Stimulated activated CD4-positive, alpha-beta T cell treated with anti-CD3 and anti-CD28 coated beads, TNF-alpha, amount 100 ng/mL, for 48 hours (primary cell): ENCODE results near the gene SLC19A1.
"Not testable (repeated sequence)": the region's sequence is repeated elsewhere in the genome, so short reads cannot be mapped to it uniquely, and the experiment has no call there.

Experiments used
- DNase-seq, 3 donors: peaks; one replicate each; pipeline ENCODE4 v3.0.0-alpha.2; 2020; ENCODE audit warnings: low read depth in 3 of 3

SLC19A1 gene

DNA sequence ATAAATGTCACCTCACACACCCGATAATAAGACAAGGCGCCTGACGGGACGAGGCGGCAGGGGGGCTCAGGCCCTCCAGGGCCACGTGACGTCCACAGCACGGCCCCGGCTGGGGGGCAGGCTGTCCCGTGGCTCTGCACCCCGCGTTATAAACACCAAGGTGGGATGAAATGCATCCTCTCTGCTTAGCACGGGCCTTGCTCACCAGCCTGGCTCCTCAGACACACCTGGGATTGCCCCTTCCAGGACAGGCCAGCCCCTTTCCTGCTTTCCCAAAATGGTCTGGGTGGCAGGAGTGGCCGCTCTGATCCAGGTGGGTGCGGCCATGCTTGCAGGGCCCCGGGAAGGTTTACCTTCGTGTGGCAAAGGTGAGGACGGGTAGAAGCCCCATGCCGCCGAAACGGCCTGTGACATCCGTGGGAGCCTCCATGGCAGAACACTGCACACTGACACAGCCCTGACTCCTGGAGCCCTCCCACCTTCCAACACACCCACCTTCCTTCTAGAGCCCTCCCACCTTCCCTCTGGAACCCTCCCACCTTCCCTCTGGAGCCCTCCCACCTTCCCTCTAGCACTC is 35.9 kb downstream of the SLC19A1 start:
- DNase-seq, result no peak

DNA sequence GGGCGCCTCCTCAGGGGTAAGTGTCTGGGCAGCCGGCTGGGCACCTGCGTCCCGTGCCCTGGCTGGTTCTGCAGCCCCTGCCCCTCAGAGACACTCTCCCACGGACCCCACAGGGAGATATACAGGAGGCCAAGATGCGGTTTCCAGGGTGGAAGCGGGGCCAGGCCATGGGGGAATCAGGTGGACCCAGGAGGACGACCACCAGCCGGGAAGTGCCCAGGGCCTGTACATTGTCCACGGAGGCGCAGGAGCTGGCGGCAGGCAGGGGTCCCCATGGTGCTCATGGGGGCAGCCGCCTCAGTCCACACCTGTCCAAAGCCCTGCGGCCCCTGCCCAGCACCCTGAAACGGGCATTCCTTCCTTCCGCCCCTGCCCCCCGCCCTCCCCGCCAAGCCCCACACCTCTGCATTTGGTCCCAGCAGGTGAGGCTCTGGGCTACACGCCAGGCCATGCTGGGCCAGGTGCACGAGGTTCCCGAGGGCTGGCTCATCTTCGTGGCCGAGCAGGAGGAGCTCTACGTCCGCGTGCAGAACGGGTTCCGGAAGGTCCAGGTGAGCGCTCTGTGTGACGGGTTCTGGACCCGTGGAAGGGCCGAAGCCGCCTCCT is 36.7 kb downstream of the SLC19A1 start:
- DNase-seq, result no peak

DNA sequence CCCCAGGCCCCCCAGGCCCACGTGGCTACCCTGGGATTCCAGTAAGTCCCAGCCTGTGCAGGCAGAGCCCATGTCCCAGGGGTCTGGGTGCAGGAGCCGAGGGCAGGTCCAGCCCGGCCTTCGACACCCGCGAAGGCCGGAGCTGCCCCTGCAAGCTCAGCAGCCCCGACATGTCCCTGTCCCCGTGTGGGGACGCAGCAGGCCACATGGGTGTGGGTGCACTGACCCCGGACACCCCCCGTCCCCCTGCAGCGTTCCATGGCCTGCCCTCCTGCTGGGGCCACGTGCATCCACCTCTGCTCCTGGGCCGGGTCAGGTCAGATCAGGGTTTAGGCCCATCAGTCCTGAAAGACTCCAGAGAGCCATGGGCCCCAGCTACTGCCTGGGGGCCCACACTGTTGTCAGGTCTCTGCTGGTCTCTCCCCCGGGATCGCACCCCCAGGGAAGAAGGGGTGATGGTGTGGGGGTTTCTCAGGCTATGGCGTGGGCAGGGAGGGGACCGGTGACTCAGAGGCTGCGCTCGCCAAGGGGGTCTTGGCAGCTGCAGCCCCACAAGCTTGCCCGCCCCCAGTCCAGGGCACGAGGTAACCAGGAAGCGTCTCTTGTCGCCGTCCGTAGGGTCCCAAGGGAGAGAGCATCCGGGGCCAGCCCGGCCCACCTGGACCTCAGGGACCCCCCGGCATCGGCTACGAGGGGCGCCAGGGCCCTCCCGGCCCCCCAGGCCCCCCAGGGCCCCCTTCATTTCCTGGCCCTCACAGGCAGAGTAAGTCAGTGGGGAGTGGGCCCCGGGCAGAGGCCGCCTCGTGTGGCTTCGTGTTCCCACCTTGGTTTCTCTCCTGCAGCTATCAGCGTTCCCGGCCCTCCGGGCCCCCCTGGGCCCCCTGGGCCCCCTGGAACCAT is 37.5 kb downstream of the SLC19A1 start:
- DNase-seq, result no peak

DNA sequence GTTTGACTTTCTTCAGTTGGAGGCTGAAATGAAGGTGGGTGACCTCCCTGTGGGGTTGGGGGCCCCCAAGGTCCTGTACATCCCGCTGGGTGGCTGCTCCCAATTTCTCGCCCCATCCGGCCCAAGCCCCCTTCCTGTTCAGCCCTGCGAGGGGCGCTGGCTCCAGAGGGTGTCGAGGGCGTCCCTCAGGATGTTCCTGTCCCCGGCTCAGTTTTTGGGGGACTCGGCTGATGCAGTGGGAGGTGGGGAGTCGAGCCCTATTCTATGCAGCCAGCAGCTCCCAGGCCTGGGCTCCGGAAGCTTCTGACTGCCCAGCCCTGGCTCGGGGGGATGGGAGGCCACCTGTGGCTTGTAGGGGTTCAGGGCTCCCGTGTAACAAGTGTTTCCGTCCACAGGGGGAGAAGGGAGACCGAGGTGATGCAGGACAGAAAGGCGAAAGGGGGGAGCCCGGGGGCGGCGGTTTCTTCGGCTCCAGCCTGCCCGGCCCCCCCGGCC is 38.2 kb downstream of the SLC19A1 start:
- no peak for DNase-seq

DNA sequence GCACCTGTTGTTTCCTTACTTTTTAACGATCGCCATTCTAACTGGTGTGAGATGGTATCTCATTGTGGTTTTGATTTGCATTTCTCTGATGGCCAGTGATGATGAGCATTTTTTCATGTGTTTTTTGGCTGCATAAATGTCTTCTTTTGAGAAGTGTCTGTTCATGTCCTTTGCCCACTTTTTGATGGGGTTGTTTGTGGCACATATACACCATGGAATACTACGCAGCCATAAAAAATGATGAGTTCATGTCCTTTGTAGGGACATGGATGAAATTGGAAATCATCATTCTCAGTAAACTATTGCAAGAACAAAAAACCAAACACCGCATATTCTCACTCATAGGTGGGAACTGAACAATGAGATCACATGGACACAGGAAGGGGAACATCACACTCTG is 39.0 kb downstream of the SLC19A1 start:
- DNase-seq, result not testable (repeated sequence)

DNA sequence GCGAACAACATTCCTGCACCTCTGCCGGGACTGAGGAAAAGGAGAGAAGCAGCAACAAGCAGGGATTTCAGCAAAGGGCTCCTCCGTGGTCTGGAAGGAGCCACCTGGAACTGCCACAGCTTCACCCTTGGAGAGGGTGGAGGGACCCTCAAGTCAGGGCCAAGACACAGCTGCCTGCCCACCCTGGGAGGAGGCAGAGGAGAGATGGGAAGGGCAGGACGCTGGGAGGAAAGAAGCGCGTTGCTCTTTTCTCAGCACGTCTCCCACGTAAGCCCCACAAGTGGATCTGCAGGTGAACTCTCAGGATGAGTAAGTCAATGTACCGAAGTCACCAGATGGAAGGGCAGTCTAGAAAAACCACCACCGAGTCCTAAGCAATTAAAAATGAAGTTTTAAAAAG is 39.6 kb downstream of the SLC19A1 start:
- no peak for DNase-seq

DNA sequence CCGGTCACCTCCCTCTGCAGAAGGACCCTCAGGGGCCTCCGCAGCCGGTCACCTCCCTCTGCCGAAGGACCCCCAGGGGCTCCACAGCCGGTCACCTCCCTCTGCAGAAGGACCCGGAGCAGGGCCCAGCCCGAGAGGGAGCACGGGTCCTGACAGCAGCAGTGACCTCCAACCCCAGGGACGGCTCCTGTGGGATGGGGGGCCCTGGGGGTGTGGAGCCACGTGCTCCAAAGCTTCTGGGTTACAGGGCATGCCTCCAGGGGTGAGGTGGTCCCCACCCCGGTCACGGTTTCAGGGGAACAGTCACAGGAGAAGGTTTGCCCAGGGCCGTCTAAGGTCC is 40.3 kb downstream of the SLC19A1 start:
- no peak for DNase-seq

DNA sequence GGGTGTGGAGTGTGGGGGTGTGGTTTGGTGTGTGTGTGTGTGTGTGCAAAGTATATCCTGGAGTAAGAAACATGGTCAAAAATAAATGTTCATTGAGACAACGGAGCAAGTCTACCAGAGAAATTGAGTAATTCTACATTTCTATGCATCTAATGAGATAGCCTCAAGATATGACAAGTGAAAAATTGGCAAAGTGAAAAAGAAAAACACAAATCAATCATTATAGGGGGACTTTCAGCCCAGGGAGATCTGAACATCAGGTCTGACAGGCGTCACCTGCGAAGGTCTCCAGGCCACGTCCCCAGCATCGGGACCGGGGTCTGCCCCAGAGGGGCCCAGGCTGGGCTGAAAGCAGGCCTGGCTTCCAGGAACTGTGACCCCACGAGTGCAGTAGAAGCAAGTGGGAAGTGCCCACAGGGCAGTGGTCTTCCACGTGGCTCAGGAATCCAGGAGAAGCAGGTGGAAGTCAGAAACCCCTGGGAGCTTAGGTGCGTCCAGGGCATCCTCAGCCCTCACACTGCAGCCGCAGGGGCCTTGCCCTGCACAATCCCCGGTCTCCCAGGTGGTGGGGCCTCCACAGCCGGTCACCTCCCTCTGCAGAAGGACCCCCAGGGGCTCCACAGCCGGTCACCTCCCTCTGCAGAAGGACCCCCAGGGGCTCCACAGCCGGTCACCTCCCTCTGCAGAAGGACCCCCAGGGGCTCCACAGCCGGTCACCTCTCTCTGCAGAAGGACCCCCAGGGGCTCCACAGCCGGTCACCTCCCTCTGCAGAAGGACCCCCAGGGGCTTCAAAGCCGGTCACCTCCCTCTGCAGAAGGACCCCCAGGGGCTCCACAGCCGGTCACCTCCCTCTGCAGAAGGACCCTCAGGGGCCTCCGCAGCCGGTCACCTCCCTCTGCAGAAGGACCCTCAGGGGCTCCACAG is 40.9 kb downstream of the SLC19A1 start:
- DNase-seq, result not testable (repeated sequence)

DNA sequence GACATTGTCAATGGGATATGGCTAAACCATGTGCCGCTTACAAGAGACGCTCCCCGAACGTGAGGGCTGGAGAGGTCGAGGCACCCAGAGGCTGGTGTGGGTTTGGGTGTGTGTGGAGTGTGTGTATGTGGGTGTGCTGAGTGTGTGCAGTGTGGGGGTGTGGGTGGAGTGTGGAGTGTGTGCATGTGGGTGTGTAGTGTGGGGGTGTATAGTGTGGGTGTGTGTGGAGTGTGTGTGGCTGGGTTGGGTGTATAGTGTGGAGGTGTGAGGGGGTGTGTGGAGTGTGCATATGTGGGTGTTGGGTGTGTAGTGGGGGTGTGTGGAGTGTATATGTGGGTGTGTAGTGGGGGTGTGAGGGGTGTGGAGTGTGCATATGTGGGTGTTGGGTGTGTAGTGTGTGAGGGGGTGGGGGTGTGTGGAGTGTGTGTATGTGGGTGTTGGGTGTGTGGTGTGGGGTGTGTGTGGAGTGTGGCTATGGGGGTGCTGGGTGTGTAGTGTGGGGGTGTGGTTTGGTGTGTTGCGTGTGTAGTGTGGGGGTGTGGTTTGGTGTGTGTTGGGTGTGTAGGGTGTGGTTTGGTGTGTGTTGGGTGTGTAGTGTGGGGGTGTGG is 42.2 kb downstream of the SLC19A1 start:
- DNase-seq, result no peak

DNA sequence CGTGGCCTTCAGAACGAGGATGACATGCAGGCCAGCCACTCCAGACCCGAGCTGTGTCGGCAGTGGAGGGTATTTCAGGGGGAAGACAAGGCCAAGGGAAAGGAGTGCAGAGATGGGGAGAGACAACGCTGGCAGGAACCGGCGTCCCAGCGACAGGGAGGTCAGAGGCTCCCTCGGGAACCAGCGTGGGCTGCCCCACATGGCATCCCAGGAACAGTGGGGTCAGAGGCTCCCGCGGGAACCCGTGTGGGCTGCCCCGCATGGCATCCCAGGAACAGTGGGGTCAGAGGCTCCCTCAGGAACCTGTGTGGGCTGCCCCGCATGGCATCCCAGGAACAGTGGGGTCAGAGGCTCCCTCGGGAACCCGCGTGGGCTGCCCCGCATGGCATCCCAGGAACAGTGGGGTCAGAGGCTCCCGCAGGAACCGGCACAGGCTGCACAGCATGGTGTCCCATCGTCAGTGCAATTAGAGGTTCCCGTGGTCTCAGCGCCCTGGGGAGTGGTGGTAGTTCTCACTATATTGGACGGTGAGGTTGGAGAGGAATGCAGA is 43.0 kb downstream of the SLC19A1 start:
- no peak for DNase-seq

DNA sequence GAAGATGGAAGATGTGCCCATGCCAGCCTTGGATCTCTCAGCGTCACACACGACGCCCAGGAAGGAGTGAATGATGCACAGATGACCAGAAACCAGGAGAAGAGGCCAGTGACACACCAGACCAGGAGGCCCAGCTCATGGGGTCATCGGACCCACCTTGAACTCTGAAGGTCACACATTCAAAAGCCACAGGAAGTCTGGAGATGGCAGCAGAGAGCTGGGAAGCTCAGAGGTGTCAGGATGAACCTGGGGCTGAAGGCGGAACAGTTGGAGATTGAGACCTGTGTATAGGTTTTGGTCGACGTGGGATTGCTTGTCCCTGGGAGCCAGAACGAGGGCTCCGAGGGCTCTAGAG is 43.6 kb downstream of the SLC19A1 start:
- DNase-seq, result no peak

DNA sequence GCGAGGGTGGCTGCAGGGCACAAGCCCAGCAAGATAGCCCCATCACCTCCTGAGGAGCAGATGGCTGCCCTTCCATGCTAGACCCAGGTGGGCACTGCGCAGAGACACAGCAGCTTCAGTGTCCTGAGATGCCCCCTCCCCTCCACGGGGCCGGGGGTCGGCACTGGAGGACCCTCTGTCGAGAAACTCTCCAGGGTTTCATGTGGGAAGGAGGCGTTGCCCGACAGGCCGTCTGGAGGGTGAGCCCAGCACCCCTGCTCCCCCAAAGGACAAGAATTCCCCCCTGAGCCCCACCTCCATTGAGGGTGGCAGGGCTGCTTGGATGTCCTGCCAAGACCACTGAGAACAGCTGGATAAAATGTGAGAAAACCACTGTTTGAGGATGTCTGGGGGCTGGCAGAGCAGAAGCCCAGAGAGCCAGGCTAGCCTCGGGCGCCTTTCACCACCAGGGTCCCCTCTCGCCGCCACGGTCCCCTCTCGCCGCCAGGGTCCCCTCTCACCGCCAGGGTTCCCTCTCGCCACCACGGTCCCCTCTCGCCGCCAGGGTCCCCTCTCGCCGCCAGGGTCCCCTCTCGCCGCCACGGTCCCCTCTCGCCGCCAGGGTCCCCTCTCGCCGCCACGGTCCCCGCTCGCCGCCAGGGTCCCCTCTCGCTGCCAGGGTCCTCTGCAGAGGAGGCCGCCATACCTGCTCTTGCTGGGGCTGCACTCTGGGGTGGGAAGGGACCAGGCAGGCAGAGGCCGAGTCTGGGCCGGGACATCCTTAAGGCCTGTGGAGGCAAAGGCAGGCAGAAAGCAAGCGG is 44.2 kb downstream of the SLC19A1 start:
- DNase-seq, result no peak

DNA sequence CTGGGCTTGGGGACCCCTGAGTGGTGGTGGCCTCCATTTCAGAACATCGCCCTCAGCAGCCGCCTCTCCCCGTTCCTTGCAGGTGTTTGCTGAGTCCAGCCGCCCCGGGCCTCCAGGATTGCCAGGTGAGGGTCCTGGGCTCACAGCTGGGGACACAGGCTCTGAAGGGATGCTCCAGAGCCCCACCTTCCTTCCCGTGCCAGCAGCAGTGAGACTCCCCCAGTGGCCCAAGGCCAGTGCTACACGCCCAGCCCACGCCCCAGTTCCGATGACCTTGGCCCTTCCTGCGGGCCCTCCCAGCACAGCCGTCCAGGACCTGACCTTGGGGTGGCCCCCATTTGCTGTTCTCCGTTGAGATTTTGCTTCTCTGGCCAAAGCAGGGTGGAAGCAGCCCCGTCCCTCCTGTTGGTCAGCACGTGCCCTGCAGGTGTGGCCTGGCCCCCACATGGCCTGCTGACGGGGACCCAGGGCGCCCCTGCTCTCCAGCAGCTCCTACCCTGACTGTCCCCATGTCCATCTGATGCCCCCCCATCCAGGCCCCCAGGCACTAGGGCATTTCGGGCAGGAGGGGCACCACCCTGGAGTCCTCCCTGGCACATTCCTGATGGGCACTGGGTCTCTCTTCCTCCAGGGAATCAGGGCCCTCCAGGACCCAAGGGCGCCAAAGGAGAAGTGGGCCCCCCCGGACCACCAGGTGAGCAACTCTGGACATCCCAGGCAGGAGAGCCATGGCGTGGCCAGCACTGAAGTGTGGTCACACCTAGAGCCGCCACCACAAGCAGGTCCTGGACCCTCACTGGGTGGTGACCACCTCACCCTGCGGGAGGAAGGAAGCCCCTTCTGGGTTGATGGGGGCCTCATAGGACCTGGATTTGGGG is 45.0 kb downstream of the SLC19A1 start:
- no peak for DNase-seq

DNA sequence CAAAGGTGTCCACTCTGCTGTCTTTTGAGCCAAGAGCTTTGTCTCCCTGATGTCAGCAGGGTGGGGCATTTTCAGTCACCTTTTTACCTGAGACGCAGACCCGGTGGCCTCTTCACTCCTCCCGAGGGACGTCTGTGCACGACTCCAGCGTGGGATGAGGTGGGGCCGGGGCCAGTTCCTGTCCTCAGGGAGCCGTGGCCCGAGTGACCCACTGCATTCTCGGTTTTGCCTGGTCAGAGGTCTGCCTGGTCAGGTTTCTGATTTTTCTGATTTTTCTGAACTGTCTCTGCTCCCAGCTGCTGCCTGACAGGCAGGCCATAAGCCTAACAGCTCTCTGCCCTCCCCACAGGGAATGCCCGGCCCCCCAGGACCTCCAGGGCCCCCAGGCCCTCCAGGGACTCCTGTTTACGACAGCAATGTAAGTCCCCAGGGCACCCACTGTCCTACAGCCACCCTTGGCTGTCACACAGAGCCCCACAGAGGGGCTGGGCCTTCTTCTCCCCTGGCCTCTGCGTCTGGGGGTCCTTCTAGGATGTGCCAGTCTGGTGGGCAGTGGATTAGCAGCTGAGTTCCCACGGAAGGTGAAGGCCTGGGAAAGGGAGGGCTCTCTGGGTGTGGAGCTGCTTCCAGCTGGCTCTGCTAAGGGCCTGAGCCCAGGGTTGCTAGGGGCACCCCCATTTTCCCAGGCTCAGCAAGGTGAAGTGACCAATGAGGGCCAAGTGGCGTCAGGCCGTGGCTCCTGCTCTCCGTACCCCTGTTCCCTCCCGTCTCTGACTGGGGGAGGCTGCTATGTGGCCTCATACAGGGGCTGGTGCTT is 45.9 kb downstream of the SLC19A1 start:
- no peak for DNase-seq

DNA sequence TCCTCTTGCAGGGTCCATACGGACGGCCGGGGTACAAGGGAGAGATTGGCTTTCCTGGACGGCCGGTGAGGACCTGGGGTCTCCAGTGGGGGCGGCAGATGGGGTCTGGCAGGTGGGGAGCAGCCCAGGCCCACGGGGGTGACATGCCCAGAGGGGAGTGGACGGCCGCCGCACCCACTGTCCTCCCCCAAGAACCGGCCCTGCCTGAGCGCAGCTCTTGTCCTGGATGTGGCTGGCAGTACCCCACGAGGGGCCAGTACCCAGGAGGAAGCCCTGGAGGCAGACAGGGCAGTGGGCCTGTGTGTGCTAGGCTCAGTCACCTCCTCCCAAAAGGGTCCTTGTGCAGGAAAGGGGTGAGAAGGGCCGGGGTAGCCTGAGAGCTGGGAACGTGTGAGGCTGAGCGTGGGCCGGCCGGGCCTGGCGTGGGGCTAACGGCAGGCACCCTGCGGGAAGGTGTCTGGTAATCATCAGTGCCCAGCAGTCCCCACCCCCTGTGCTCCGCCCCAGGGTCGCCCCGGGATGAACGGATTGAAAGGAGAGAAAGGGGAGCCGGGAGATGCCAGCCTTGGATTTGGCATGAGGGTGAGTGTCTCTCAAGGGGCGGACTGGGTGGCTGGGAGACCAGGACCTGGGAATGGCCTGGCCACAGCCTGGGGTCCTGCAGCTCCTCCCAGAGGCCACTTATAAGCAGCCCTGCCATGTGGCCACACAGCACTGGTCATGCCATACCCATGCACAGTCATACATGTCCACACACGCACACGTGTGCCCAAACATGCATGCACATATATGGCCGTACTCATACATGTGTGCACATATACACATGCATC is 47.2 kb downstream of the SLC19A1 start:
- DNase-seq, result no peak

DNA sequence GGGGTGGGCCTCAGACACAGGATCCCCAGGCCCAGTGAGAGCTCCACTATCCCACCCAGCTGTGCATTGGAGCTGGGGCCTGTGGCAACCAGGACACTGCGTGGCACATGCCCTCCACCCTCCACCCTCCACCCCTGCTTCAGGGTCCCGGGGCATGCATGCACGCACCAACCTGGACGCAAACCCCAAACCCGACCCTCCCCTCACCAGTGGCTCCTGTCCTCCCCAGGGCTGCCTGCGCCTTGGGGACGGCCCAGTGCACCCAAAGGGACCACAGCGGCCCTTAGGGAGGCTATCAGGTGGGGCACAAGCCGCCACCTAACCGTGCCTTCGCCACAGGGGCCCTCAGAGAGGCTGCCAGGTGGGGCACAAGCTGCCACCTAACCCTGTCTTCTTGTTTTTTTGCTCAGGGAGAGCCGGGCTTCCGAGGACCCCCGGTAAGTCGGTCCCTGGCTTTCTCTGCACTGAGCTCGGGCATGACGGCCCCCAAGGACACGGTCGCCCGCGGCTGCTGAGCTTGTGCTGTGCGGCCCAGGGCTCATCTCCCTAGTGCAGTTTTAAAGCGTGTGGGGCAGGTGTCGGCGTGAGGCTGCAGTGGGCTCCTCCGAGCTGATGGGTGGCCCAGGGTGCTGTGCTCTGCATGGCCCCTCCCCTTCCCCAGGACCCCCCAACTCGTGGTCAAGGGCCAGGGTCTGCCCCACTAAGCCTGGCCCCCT is 47.9 kb downstream of the SLC19A1 start:
- DNase-seq, result no peak

DNA sequence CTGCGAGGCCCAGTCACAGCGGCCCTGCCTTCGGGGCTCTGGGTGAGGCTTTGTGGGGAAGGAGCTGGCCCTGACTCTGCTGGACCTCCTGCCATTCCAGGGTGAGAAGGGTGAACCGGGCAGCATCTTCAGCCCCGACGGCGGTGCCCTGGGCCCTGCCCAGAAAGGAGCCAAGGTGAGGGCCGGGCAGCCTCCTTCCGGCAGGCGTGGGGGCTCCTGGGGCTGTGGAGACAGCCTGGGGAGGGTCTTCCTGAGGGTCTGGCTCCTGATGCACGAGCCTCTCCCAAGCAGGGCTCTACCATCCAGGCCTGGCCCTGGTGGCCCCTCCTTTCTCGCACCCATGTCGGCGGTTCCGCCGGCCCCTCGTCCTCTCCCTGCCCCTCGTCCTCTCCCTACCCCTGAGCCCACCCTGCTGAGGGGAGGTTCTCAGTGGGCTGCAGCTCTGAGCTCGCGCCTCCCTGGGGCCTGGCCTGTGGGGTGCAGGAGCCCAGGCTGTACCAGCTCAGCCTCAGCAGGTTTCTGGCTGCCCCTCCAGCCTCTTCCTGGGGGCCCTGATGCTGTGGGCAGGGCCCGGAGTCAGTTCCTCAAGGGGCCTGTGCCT is 48.7 kb downstream of the SLC19A1 start:
- DNase-seq, result no peak
